GM15510 (cell line): ENCODE results near the gene INHBE.

Experiments used
- POLR2A ChIP-seq: IDR thresholded peaks from 3 replicates; pipeline ENCODE4 v1.6.1; 2011; ENCODE audit warnings: borderline replicate concordance; ENCODE audit not compliant: insufficient read length; ENCODE audit errors: extremely low read depth

INHBE gene

DNA sequence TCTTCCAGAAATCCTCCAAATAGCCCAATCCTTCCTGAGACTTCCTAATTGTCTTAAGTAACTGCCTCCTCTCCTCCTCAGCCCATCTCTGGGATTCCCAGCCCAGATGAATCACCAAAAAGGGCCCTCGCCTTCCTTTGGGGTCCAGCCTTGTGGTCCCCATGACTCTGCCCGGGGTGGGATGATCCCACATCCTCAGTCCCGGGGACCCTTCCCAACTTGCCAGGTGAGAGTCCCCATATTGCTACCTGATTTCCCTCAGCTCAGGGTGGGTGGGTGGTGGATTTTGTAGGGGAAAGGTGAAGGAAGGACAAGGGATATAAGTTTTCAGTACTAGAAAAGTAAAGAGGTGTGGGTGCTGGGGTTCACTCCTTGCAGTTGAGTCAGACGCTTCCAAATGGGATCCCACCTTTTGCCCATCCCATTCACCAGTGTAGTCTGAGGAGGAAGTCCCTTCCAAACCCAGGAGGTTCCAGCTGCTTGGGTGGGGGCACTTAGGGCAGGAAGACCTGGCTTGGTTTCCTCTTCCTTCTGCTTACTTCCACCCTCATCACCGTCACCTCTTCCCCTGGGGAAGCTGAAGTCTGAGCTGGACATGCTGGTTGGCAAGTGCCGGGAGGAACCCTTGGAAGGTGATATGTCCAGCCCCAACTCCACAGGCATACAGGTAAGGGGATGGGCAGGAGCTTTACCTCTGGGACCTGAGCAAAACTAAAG lies 10.1 kb downstream of the INHBE start:
- TF ChIP-seq POLR2A: no peak

DNA sequence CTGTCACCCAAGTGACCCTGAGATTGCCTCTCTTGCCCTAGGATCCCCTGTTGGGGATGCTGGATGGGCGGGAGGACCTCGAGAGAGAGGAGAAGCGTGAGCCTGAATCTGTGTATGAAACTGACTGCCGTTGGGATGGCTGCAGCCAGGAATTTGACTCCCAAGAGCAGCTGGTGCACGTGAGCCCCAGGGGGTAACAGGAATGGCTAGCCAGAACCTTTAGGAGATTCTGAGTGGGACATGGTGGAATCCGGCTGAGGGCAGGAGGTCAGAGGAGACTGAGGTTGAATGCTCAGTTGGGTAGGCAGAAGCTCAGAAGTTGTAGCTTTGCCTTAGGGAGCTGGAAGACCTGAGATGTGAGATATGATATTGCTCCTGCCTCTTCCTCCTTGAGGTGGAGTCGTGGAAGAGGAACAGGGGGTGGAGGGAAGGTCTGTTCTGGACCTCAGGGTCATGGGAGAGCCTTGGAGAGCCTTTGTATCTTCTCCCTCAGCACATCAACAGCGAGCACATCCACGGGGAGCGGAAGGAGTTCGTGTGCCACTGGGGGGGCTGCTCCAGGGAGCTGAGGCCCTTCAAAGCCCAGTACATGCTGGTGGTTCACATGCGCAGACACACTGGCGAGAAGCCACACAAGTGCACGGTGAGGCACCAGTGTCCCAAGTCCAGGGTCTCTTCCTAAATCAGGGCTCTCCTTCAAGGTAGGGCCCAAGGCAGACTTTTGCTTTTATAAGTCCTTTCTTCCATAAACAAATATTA lies 10.8 kb downstream of the INHBE start:
- no peak for TF ChIP-seq POLR2A

DNA sequence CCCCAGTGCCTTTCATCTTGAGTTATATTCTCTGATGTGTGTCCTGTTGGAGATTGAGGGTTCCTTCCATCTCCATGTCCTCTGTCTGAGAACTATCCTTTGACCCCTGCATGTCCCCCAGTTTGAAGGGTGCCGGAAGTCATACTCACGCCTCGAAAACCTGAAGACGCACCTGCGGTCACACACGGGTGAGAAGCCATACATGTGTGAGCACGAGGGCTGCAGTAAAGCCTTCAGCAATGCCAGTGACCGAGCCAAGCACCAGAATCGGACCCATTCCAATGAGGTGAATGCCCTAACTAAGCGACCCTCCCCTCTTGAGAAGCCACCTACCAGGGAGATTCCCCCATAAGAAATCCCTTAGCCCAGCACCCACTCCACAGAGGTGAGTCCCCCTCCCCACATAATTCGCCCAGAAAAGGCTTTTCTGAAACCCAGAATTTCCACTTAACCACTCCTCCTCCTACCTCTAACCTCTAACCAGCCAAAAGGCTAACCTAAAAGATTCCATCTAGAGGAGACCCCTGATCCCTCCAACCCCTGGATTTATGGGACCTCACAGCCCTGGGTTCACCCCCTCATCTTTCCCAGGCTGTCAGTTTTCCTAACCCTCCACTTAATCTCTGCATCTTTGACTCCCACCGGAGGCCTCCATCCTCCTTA lies 12.2 kb downstream of the INHBE start:
- no peak for TF ChIP-seq POLR2A

DNA sequence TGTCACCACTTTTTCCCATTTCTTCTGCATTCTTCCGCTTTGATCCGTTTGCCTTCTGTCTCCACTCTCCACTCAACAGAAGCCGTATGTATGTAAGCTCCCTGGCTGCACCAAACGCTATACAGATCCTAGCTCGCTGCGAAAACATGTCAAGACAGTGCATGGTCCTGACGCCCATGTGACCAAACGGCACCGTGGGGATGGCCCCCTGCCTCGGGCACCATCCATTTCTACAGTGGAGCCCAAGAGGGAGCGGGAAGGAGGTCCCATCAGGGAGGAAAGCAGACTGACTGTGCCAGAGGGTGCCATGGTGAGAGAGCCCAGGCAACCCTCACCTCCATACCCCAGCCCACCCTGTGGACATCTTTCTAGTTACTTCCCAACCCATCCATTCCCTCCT lies 12.8 kb downstream of the INHBE start:
- TF ChIP-seq POLR2A: no peak

DNA sequence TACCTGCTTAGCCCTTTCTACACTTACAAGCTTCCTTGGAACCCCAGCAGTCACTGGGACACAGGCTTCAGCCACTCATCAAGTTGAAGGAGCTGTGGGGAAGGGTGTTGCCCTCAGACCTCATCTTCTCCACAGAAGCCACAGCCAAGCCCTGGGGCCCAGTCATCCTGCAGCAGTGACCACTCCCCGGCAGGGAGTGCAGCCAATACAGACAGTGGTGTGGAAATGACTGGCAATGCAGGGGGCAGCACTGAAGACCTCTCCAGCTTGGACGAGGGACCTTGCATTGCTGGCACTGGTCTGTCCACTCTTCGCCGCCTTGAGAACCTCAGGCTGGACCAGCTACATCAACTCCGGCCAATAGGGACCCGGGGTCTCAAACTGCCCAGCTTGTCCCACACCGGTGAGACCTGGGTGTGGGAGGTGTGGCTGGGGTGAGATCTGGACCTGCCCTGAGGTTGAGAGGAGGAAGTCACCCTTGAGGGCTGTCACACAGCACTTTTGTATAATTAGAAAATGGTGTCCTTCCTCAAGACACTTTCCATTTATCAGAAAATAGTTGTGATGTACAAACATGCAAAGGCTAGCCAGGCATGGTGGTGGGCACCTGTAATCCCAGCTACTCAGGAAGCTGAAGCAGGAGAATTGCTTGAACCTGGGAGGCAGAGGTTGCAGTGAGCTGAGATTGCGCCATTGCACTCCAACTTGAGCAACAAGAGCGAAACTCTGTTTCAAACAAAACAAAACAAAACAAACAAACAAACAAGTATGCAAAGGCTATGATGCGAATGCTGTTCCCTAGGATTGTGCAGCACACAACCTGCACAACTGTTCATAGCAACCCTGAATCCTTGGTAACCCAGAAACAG lies 14.4 kb downstream of the INHBE start:
- no peak for TF ChIP-seq POLR2A

DNA sequence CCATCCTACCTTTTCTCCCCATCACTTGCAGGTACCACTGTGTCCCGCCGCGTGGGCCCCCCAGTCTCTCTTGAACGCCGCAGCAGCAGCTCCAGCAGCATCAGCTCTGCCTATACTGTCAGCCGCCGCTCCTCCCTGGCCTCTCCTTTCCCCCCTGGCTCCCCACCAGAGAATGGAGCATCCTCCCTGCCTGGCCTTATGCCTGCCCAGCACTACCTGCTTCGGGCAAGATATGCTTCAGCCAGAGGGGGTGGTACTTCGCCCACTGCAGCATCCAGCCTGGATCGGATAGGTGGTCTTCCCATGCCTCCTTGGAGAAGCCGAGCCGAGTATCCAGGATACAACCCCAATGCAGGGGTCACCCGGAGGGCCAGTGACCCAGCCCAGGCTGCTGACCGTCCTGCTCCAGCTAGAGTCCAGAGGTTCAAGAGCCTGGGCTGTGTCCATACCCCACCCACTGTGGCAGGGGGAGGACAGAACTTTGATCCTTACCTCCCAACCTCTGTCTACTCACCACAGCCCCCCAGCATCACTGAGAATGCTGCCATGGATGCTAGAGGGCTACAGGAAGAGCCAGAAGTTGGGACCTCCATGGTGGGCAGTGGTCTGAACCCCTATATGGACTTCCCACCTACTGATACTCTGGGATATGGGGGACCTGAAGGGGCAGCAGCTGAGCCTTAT lies 15.3 kb downstream of the INHBE start:
- TF ChIP-seq POLR2A: no peak

DNA sequence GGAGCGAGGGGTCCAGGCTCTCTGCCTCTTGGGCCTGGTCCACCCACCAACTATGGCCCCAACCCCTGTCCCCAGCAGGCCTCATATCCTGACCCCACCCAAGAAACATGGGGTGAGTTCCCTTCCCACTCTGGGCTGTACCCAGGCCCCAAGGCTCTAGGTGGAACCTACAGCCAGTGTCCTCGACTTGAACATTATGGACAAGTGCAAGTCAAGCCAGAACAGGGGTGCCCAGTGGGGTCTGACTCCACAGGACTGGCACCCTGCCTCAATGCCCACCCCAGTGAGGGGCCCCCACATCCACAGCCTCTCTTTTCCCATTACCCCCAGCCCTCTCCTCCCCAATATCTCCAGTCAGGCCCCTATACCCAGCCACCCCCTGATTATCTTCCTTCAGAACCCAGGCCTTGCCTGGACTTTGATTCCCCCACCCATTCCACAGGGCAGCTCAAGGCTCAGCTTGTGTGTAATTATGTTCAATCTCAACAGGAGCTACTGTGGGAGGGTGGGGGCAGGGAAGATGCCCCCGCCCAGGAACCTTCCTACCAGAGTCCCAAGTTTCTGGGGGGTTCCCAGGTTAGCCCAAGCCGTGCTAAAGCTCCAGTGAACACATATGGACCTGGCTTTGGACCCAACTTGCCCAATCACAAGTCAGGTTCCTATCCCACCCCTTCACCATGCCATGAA lies 16.0 kb downstream of the INHBE start:
- TF ChIP-seq POLR2A: no peak

DNA sequence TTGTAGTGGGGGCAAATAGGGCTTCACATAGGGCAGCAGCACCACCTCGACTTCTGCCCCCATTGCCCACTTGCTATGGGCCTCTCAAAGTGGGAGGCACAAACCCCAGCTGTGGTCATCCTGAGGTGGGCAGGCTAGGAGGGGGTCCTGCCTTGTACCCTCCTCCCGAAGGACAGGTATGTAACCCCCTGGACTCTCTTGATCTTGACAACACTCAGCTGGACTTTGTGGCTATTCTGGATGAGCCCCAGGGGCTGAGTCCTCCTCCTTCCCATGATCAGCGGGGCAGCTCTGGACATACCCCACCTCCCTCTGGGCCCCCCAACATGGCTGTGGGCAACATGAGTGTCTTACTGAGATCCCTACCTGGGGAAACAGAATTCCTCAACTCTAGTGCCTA lies 16.6 kb downstream of the INHBE start:
- no peak for TF ChIP-seq POLR2A

DNA sequence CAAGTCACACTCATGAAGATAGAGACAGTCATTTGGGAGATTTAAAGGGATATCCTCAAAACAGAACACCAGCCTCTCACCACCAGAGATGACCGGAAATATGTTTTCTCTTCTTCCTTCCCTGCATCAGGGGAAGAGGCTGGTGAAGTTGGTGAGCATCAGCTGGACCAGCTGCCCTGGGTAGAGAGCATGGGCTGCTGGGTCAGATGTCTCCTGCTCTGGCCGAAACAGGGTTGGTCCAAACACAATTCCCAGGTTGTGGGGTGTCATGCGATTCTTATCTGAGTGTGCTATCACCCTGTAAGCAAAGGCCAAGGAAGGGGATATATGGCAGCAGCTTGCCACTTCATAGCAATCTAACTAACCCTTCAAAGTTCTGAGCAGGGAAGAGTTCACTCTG lies 17.3 kb downstream of the INHBE start:
- no peak for TF ChIP-seq POLR2A

DNA sequence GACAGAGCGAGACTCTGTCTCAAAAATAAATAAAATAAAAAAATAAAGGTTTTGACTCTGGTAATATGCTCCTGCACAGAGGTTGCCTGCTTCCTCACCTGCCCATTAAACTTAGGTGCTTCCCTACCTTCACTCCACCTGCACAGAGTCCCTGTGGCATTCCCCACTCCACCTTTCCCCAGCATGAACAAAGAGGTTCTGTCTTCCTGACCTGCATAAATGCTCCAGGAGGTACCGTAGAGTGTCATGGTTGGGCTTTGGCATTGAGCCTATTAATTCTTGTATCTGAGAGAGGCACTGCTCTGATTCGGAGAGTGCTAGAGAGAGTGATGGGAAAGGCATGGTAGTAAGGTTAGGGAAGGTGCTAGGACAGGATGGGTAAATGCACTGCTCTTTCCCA lies 18.3 kb downstream of the INHBE start:
- no peak for TF ChIP-seq POLR2A

DNA sequence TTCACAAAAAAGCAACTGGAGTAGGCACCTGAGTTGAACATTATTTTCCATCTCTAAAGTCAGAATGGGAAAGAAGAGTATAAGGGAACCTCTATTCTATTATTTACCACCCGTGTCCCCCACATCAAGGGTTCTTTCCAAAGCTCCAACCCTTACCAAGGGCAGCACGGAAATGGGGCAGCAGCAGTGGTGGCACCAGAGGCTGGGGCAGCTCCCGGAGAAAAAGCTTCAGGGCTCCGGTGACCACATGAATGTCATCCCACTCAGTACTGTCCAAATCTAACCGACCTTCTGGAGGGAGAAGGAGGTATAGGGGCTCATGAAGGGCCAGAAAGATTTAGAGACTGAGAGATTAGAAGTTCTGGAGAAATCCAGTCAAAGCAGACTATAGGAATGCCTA lies 18.8 kb downstream of the INHBE start:
- TF ChIP-seq POLR2A: no peak

DNA sequence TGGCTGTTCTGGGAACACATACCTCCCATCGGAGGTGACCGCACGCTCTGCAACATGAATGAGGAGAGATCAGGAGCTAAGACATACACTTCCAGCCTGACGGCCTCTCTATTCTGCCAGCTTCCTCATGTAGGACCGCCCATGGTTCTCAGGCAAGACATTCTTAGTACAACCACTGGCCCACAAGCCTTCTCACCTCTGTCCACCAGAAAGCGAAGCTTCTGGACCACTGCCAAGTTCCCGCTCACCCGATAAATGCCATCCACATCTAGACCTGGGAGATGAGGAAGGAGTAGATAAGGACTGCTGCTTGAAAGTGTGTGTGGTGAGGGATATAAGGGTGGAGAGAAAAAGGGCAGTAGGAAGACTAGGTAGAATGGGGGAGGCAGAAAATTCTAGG lies 19.3 kb downstream of the INHBE start:
- TF ChIP-seq POLR2A: no peak

DNA sequence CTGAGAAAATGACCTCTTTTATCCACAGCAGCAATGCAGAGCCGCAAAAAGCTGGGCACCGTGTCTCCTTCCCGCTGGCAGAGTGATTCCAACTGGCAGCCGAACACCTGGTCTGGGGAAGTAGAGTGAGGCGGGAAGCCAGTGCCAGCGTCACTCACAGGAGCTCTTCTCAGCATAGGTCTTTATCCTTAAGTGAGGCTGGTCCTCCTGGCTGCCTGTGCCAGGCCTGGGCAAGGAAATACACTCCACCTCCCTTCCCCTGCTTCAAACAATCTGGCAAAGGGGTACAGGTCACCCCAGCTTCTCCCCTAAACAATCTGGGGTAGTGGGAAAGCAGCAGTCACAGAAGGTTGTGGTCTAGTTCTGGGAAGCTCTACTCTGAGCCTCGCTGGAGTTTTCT lies 19.8 kb downstream of the INHBE start:
- no peak for TF ChIP-seq POLR2A
